Duodenal mucosa (tissue), 2 donors: Measurements from ENCODE around the gene ZDHHC5.

Source experiments
- H3K27ac ChIP-seq: one replicate; pipeline ENCODE4 v1.7.0; 2013; ENCODE audit warnings: low read depth, low read length
- H3K27me3 ChIP-seq, 2 donors: one replicate each; pipeline ENCODE4 v1.7.0; 2013; ENCODE audit warnings: low read length in 2 of 2, control low read depth in 1 of 2; ENCODE audit not compliant: insufficient read depth in 2 of 2, control insufficient read depth in 1 of 2
- H3K36me3 ChIP-seq, 2 donors: one replicate each; pipeline ENCODE4 v1.7.0; 2013; ENCODE audit warnings: low read length in 2 of 2, control low read depth in 1 of 2; ENCODE audit not compliant: insufficient read depth in 2 of 2, control insufficient read depth in 1 of 2
- H3K4me1 ChIP-seq, 2 donors: one replicate each; pipeline ENCODE4 v1.7.0; 2013; ENCODE audit warnings: low read length in 2 of 2, control low read depth in 1 of 2; ENCODE audit not compliant: insufficient read depth in 2 of 2, control insufficient read depth in 1 of 2
- H3K4me3 ChIP-seq, 2 donors: one replicate each; pipeline ENCODE4 v1.7.0; 2013; ENCODE audit warnings: low read length in 2 of 2, low read depth in 1 of 2
- H3K9ac ChIP-seq, 2 donors: one replicate each; pipeline ENCODE4 v1.7.0; 2013; ENCODE audit warnings: low read length in 2 of 2, low read depth in 1 of 2
- H3K9me3 ChIP-seq, 2 donors: one replicate each; pipeline ENCODE4 v1.7.0; 2013; ENCODE audit warnings: low read length in 2 of 2, control low read depth in 1 of 2; ENCODE audit not compliant: control insufficient read depth in 1 of 2

Gene ZDHHC5

GRCh38 chr11:57633394-57634070, 34.4 kb upstream of the ZDHHC5 start:
- Histone ChIP-seq H3K4me3 (no peak overlapping the region), H3K27ac (no peak overlapping the region), H3K9ac (no peak overlapping the region), H3K4me1 (peaks cover 2 to 8% of the 10 kb centered on the region in 2 donors), H3K9me3 (no peaks in the 10 kb centered on the region), H3K36me3 (no peaks in the 10 kb centered on the region), H3K27me3 (peaks cover 18 to 27% of the 10 kb centered on the region in 2 donors)

- H3K9ac ChIP-seq = no peak overlapping the region
- no peaks in the 10 kb centered on the region for H3K9me3 ChIP-seq
- H3K27me3 ChIP-seq = peaks cover 18 to 35% of the 10 kb centered on the region in 2 donors
- peaks cover 7 to 14% of the 10 kb centered on the region in 2 donors for H3K4me1 ChIP-seq
- no peak overlapping the region for H3K4me3 ChIP-seq
- no peaks in the 10 kb centered on the region for H3K36me3 ChIP-seq
- H3K27ac ChIP-seq = no peak overlapping the region
These were observed 33.6 kb upstream of the ZDHHC5 start for GRCh38 chr11:57634311-57634710.

GRCh38 chr11:57635246-57635645, 32.7 kb upstream of the ZDHHC5 start:
- Histone ChIP-seq H3K27ac (no peak overlapping the region), H3K4me1 (peaks cover 7 to 20% of the 10 kb centered on the region in 2 donors), H3K27me3 (peaks cover 25 to 41% of the 10 kb centered on the region in 2 donors), H3K36me3 (no peaks in the 10 kb centered on the region), H3K4me3 (no peak overlapping the region), H3K9ac (no peak overlapping the region), H3K9me3 (no peaks in the 10 kb centered on the region)

- no peaks in the 10 kb centered on the region for H3K36me3 ChIP-seq
- H3K4me3 ChIP-seq = peak overlapping the region; percentile 69 to 78
- no peaks in the 10 kb centered on the region for H3K9me3 ChIP-seq
- H3K4me1 ChIP-seq = peaks cover 7 to 20% of the 10 kb centered on the region in 2 donors
- peaks cover 20 to 36% of the 10 kb centered on the region in 2 donors for H3K27me3 ChIP-seq
- no peak overlapping the region for H3K9ac ChIP-seq
- H3K27ac ChIP-seq = no peak overlapping the region
These were observed 30.3 kb upstream of the ZDHHC5 start for GRCh38 chr11:57637626-57638004.

- Histone ChIP-seq H3K36me3 (no peaks in the 10 kb centered on the region), H3K27ac (peak overlapping the region; percentile 28), H3K27me3 (peaks cover 20 to 36% of the 10 kb centered on the region in 2 donors), H3K9me3 (no peaks in the 10 kb centered on the region), H3K9ac (peak overlapping the region; percentile 54 to 64), H3K4me1 (peaks cover 7 to 20% of the 10 kb centered on the region in 2 donors), H3K4me3 (peak overlapping the region; percentile 69 to 78)
These were observed 29.7 kb upstream of the ZDHHC5 start for GRCh38 chr11:57638005-57638781.

GRCh38 chr11:57638811-57639320, 29.0 kb upstream of the ZDHHC5 start:
- no peak overlapping the region for H3K27ac ChIP-seq
- peaks cover 7 to 20% of the 10 kb centered on the region in 2 donors for H3K4me1 ChIP-seq

GRCh38 chr11:57639321-57640067, 28.4 kb upstream of the ZDHHC5 start:
- peaks cover 9 to 27% of the 10 kb centered on the region in 2 donors for H3K27me3 ChIP-seq
- H3K27ac ChIP-seq = no peak overlapping the region
- no peak overlapping the region for H3K9ac ChIP-seq
- no peaks in the 10 kb centered on the region for H3K9me3 ChIP-seq
- peaks cover 9 to 20% of the 10 kb centered on the region in 2 donors for H3K4me1 ChIP-seq
- peak overlapping the region; percentile 69 to 78 for H3K4me3 ChIP-seq
- H3K36me3 ChIP-seq = no peaks in the 10 kb centered on the region

More at GRCh38 chr11:57638811-57639320, 29.0 kb upstream of the ZDHHC5 start:
- Histone ChIP-seq H3K36me3 (no peaks in the 10 kb centered on the region), H3K9me3 (no peaks in the 10 kb centered on the region), H3K9ac (peak overlapping the region; percentile 54 to 64), H3K27me3 (peaks cover 14 to 32% of the 10 kb centered on the region in 2 donors), H3K4me3 (peak overlapping the region; percentile 69 to 78)

GRCh38 chr11:57640068-57640800, 27.7 kb upstream of the ZDHHC5 start:
- Histone ChIP-seq H3K4me3 (no peak overlapping the region), H3K4me1 (peaks cover 15 to 28% of the 10 kb centered on the region in 2 donors), H3K27me3 (peaks cover 10 to 30% of the 10 kb centered on the region in 2 donors), H3K9me3 (no peaks in the 10 kb centered on the region), H3K27ac (no peak overlapping the region), H3K36me3 (no peaks in the 10 kb centered on the region), H3K9ac (no peak overlapping the region)

- Histone ChIP-seq H3K36me3 (no peaks in the 10 kb centered on the region), H3K27ac (no peak overlapping the region), H3K27me3 (peaks cover 19 to 40% of the 10 kb centered on the region in 2 donors), H3K4me3 (no peak overlapping the region), H3K9me3 (no peaks in the 10 kb centered on the region), H3K9ac (no peak overlapping the region), H3K4me1 (peaks cover 15 to 37% of the 10 kb centered on the region in 2 donors)
These were observed 26.7 kb upstream of the ZDHHC5 start for GRCh38 chr11:57641011-57641807.
